ENCODE data around the gene KIAA0825. TPM values are rescaled to one million over a fixed set of nuclear protein-coding genes. Genes with fewer than 3 reads are reported as not detected.
"Not testable (repeated sequence)": the region's sequence is repeated elsewhere in the genome, so short reads cannot be mapped to it uniquely, and the experiment has no call there.

The KIAA0825 gene
- total RNA-seq, 3 donors from 2014 or later (not counting 1 experiment from before 2014, with no cell fraction given) = 2.4 to 5.0 (median 4.8) TPM

DNA sequence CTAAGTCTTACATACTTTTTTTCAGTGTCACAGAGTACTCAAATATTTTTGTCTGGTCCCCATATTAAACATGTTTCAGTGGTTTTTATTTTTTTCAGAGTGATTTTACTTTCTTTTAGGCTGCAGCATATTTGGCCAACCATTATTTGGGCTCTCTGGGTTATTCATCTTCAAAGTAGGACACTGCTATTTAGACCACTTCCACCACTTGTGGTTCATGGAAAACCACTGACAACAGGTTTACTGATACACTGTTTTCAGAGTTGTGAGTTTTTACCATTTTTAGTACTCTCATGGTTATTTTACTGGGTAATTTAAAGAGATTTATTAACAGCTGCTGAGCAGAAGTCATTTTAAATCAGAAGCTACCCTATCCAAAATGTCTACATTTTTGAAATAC lies 437.6 kb downstream of the KIAA0825 start:
- no peaks in the 10 kb centered on the region for H3K4me1 Mint-ChIP-seq
- no peaks in the 10 kb centered on the region for H3K27me3 ChIP-seq (ENCODE audit: control insufficient read depth, insufficient read depth, low read length)
- H3K36me3 ChIP-seq (ENCODE audit: control insufficient read depth, insufficient read depth, low read length) = no peaks in the 10 kb centered on the region
- H3K9me3 ChIP-seq (ENCODE audit: control insufficient read depth, insufficient read depth, low read length) = no peaks in the 10 kb centered on the region
- ATAC-seq = no peak
- TF ChIP-seq, protein P1, sequence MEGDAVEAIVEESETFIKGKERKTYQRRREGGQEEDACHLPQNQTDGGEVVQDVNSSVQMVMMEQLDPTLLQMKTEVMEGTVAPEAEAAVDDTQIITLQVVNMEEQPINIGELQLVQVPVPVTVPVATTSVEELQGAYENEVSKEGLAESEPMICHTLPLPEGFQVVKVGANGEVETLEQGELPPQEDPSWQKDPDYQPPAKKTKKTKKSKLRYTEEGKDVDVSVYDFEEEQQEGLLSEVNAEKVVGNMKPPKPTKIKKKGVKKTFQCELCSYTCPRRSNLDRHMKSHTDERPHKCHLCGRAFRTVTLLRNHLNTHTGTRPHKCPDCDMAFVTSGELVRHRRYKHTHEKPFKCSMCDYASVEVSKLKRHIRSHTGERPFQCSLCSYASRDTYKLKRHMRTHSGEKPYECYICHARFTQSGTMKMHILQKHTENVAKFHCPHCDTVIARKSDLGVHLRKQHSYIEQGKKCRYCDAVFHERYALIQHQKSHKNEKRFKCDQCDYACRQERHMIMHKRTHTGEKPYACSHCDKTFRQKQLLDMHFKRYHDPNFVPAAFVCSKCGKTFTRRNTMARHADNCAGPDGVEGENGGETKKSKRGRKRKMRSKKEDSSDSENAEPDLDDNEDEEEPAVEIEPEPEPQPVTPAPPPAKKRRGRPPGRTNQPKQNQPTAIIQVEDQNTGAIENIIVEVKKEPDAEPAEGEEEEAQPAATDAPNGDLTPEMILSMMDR (IDR thresholded peaks at IDR 0.05) = no peak
- H3K27ac ChIP-seq (ENCODE audit: low read length) = no peak overlapping the region
- no peaks in the 10 kb centered on the region for H3K4me1 ChIP-seq (ENCODE audit: control insufficient read depth, insufficient read depth, low read length)
- peaks cover 4 to 5% of the 10 kb centered on the region in 2 donors for H3K27me3 Mint-ChIP-seq (ENCODE audit: low read depth in 2 of 2)
- no peaks in the 10 kb centered on the region for H3K36me3 Mint-ChIP-seq
- DNase-seq = no peak
- no peak overlapping the region for H3K4me3 Mint-ChIP-seq
- peaks cover 0 to 2% of the 10 kb centered on the region in 2 donors for H3K9me3 Mint-ChIP-seq
- no peak overlapping the region for H3K4me3 ChIP-seq (ENCODE audit: low read length)
- intact Hi-C loops (cut with micrococcal nuclease) = no loop called here
- H3K27ac Mint-ChIP-seq = no peak overlapping the region

DNA sequence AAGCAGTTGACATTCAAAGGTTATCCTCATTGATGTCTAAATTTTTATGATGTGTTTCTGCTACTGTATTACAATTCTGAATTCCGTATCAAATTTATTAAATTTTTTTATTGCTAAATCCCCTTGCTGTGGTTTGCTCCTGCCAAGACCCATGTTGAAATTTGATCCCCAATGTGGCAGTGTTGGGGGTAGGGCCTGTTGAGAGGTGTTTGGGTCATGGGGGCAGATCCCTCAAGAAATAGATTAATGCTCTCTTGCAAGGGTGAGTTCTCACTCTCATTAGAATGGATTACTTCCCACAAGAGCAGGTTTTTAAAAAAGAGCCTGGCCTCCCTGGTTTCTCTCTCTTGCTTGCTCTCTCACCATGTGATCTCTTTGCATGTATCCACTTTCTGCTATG lies 442.5 kb downstream of the KIAA0825 start:
- intact Hi-C loops (cut with micrococcal nuclease) = no loop called here

DNA sequence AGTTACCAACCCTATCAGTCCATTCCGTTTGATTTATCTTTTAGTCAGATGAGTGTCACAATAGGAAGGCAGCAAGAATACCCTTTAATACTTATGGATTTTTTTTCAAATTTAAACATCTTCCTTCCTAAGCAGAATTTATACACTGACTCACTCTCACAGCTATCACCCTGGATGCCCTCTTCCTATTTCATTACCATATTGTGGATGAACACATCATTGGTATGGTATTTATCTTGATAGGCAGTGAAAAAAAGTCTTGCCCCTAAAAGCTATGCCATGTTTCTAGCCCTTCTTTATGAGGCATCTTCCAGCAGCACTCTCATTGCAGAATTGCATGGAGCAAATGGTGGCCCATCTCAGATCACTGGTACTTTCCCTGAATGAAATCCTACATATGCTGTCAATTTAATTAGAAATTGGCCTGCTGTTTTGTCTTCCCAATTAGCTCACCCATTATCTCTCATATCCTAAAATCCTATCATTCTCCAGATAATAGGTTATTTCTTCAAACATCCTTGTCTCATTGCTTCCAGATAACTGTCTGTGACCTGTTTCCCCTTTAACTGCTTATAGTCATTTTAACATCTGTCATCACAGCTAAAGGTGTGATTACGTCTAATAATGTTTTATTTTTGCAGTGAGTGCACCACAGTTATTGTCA lies 443.5 kb downstream of the KIAA0825 start:
- no peaks in the 10 kb centered on the region for H3K36me3 ChIP-seq (ENCODE audit: control insufficient read depth, insufficient read depth, low read length)
- TF ChIP-seq, protein P1 (IDR thresholded peaks at IDR 0.05) = no peak
- Mint-ChIP-seq H3K27ac (no peak overlapping the region), H3K27me3 (ENCODE audit: low read depth in 2 of 2) (peaks cover 4 to 5% of the 10 kb centered on the region in 2 donors), H3K4me1 (no peaks in the 10 kb centered on the region), H3K9me3 (peaks cover 0 to 2% of the 10 kb centered on the region in 2 donors), H3K4me3 (no peak overlapping the region), H3K36me3 (no peaks in the 10 kb centered on the region)
- H3K4me1 ChIP-seq (ENCODE audit: control insufficient read depth, insufficient read depth, low read length) = no peaks in the 10 kb centered on the region
- H3K4me3 ChIP-seq (ENCODE audit: low read length) = no peak overlapping the region
- no peaks in the 10 kb centered on the region for H3K9me3 ChIP-seq (ENCODE audit: control insufficient read depth, insufficient read depth, low read length)
- no peaks in the 10 kb centered on the region for H3K27me3 ChIP-seq (ENCODE audit: control insufficient read depth, insufficient read depth, low read length)
- 89% methylated on average over 2 of the region's 2 CpGs for WGBS (ENCODE audit: insufficient coverage)
- intact Hi-C loops (cut with micrococcal nuclease) = no loop called here
- no peak for DNase-seq
- H3K27ac ChIP-seq (ENCODE audit: low read length) = no peak overlapping the region
- ATAC-seq = no peak

More for the DNA sequence above, 442.5 kb downstream of the KIAA0825 start:
- no peaks in the 10 kb centered on the region for H3K36me3 ChIP-seq (ENCODE audit: control insufficient read depth, insufficient read depth, low read length)
- Mint-ChIP-seq H3K27ac (no peak overlapping the region), H3K4me3 (no peak overlapping the region), H3K9me3 (peaks cover 0 to 2% of the 10 kb centered on the region in 2 donors), H3K4me1 (no peaks in the 10 kb centered on the region), H3K36me3 (no peaks in the 10 kb centered on the region), H3K27me3 (ENCODE audit: low read depth in 2 of 2) (peaks cover 4 to 5% of the 10 kb centered on the region in 2 donors)
- H3K4me1 ChIP-seq (ENCODE audit: control insufficient read depth, insufficient read depth, low read length) = no peaks in the 10 kb centered on the region
- ATAC-seq = no peak
- TF ChIP-seq, protein P1 (IDR thresholded peaks at IDR 0.05) = no peak
- H3K27ac ChIP-seq (ENCODE audit: low read length) = no peak overlapping the region
- no peaks in the 10 kb centered on the region for H3K9me3 ChIP-seq (ENCODE audit: control insufficient read depth, insufficient read depth, low read length)
- DNase-seq = no peak
- no peaks in the 10 kb centered on the region for H3K27me3 ChIP-seq (ENCODE audit: control insufficient read depth, insufficient read depth, low read length)
- H3K4me3 ChIP-seq (ENCODE audit: low read length) = no peak overlapping the region
- WGBS (ENCODE audit: insufficient coverage) = no CpG with 5 or more reads among the region's 1 CpG

DNA sequence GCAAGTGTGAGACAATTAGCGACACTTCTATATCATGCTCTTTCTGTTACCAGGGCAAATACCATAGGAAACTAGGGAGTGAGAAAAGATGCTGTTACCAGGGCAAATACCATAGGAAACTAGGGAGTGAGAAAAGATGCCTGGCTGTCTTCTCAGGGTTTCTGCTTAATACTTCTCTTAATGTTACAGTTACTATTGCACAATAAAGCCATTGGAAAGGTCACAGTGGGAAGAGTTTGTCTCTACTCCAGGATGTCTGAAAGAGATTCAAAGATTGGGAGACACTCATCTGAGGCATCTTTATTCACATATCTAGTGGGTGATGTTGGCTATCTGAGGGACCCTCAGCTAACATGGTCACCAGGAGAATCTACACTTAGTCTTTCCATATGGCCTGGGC lies 445.3 kb downstream of the KIAA0825 start:
- no peaks in the 10 kb centered on the region for H3K4me1 Mint-ChIP-seq
- WGBS (ENCODE audit: insufficient coverage) = no CpG with 5 or more reads among the region's 1 CpG
- Histone ChIP-seq H3K27ac (ENCODE audit: low read length) (no peak overlapping the region), H3K27me3 (ENCODE audit: control insufficient read depth, insufficient read depth, low read length) (no peaks in the 10 kb centered on the region), H3K36me3 (ENCODE audit: control insufficient read depth, insufficient read depth, low read length) (no peaks in the 10 kb centered on the region), H3K4me1 (ENCODE audit: control insufficient read depth, insufficient read depth, low read length) (no peaks in the 10 kb centered on the region), H3K9me3 (ENCODE audit: control insufficient read depth, insufficient read depth, low read length) (no peaks in the 10 kb centered on the region), H3K4me3 (ENCODE audit: low read length) (no peak overlapping the region)
- no peak for ATAC-seq
- TF ChIP-seq, protein P1 (IDR thresholded peaks at IDR 0.05) = no peak
- no peak overlapping the region for H3K27ac Mint-ChIP-seq
- H3K36me3 Mint-ChIP-seq = no peaks in the 10 kb centered on the region
- no peak overlapping the region for H3K4me3 Mint-ChIP-seq
- H3K9me3 Mint-ChIP-seq = peaks cover 0 to 2% of the 10 kb centered on the region in 2 donors
- no peaks in the 10 kb centered on the region for H3K27me3 Mint-ChIP-seq (ENCODE audit: low read depth in 2 of 2)
- no peak for DNase-seq
- intact Hi-C loops (cut with micrococcal nuclease) = no loop called here

DNA sequence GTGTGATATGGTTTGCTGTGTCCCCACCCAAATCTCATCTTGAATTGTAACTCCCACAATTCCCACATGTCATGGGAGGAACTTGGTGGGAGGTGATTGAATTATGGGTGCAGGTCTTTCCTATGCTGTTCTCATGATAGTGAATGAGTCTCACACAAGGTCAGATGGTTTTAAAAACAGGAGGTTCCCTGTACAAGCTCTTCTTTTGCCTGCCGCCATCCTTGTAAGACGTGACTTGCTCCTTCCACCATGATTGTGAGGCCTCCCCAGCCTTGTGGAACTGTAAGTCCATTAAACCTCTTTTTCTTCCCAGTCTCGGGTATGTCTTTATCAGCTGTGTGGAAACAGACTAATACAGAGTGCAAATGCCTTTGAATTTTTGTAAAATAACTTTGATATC lies 447.3 kb downstream of the KIAA0825 start:
- H3K27ac Mint-ChIP-seq; H3K27me3 Mint-ChIP-seq (ENCODE audit: low read depth in 2 of 2); ATAC-seq; H3K4me1 ChIP-seq (ENCODE audit: control insufficient read depth, insufficient read depth, low read length); H3K27ac ChIP-seq (ENCODE audit: low read length); H3K36me3 ChIP-seq (ENCODE audit: control insufficient read depth, insufficient read depth, low read length); H3K4me3 Mint-ChIP-seq; H3K9me3 Mint-ChIP-seq; DNase-seq; H3K36me3 Mint-ChIP-seq; H3K9me3 ChIP-seq (ENCODE audit: control insufficient read depth, insufficient read depth, low read length); H3K4me1 Mint-ChIP-seq; intact Hi-C loops (cut with micrococcal nuclease); H3K4me3 ChIP-seq (ENCODE audit: low read length); H3K27me3 ChIP-seq (ENCODE audit: control insufficient read depth, insufficient read depth, low read length): not testable (repeated sequence)
- WGBS (ENCODE audit: insufficient coverage) = 87% methylated on average over 3 of the region's 3 CpGs

Data from natural killer cell (primary cell).